GM19239 (cell line): ENCODE results near the gene ODAD3.
"Not testable (repeated sequence)": the region's sequence is repeated elsewhere in the genome, so short reads cannot be mapped to it uniquely, and the experiment has no call there.

Experiments
- DNase-seq: peaks from one replicate; pipeline ENCODE4 v3.0.0; 2011; ENCODE audit warnings: low spot score; ENCODE audit not compliant: insufficient read length
- FAIRE-seq: peaks from 2 replicates; lab custom pipeline; 2011; peaks lifted over from hg19 to GRCh38; lab: Jason Lieb, UNC

The ODAD3 gene

GRCh38 chr19:11445141-11445540 lies 10.2 kb upstream of the ODAD3 start:
- no peak for DNase-seq
- FAIRE-seq, result no peak

- FAIRE-seq, result no peak
- DNase-seq, result no peak
These were observed 9.1 kb upstream of the ODAD3 start for GRCh38 chr19:11444059-11444458.

GRCh38 chr19:11437955-11438354 lies 3.0 kb upstream of the ODAD3 start:
- DNase-seq, result no peak
- FAIRE-seq, result no peak

- FAIRE-seq (no peak), DNase-seq (no peak)
These were observed 952 bp upstream of the ODAD3 start for GRCh38 chr19:11435833-11436313.

GRCh38 chr19:11434703-11435056 lies 241 bp downstream of the ODAD3 start:
- FAIRE-seq (no peak), DNase-seq (no peak)

- not testable (repeated sequence) for DNase-seq, FAIRE-seq
These were observed 1.4 kb downstream of the ODAD3 start for GRCh38 chr19:11433526-11433925.

- DNase-seq (no peak), FAIRE-seq (no peak)
These were observed 8.3 kb downstream of the ODAD3 start for GRCh38 chr19:11426656-11427055.

GRCh38 chr19:11425719-11426457 lies 9.0 kb downstream of the ODAD3 start:
- FAIRE-seq (no peak), DNase-seq (no peak)

GRCh38 chr19:11423791-11424181 lies 11.1 kb downstream of the ODAD3 start:
- DNase-seq (no peak), FAIRE-seq (no peak)

- DNase-seq (no peak), FAIRE-seq (no peak)
These were observed 11.6 kb downstream of the ODAD3 start for GRCh38 chr19:11423164-11423790.

- FAIRE-seq (peak; percentile 90), DNase-seq (peak; percentile 94)
These were observed 12.5 kb downstream of the ODAD3 start for GRCh38 chr19:11422163-11423065.

- peak; percentile 72 for DNase-seq
- no peak for FAIRE-seq
These were observed 13.4 kb downstream of the ODAD3 start for GRCh38 chr19:11421371-11422098.

- DNase-seq (no peak), FAIRE-seq (no peak)
These were observed 14.2 kb downstream of the ODAD3 start for GRCh38 chr19:11420429-11421370.

GRCh38 chr19:11418549-11419506 lies 16.1 kb downstream of the ODAD3 start, which contains the start of gene RGL3:
RGL3 (minus strand) TSS chr19:11419314; CDS start chr19:11419278, 36 bp downstream.
- no peak for DNase-seq
- FAIRE-seq, result no peak

GRCh38 chr19:11418094-11418548 lies 16.8 kb downstream of the ODAD3 start:
- FAIRE-seq (no peak), DNase-seq (no peak)

GRCh38 chr19:11416346-11417052 lies 18.4 kb downstream of the ODAD3 start:
- no peak for FAIRE-seq
- no peak for DNase-seq

GRCh38 chr19:11414544-11414943 lies 20.4 kb downstream of the ODAD3 start:
- DNase-seq, result no peak
- no peak for FAIRE-seq
